ENCODE data around the gene FKBP1B. TPM values are rescaled to one million over a fixed set of nuclear protein-coding genes. Genes with fewer than 3 reads are reported as not detected.

FKBP1B gene
- total RNA-seq, 1 experiment from 2014 or later: 11.8 TPM

DNA sequence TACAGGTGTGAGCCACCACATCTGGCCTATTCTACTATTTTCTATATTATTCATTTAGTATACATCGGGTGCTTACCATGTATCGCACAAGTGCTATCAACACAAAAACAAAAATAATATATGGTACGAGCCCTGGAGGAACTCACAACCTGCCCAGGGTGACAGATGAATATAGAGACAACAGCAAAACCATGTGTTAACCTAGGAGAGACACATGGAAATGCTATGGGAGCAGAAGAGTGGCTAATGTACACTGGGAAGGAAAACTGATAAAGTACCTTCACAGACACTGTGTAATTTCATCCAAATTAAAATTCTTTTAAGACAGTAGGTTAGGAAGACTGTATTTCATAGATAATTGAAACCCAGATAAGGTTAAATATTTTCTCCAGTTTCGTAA lies 22.7 kb downstream of the FKBP1B start:
- POLR2A ChIA-PET: no interaction called here
- Histone ChIP-seq H4K20me1 (ENCODE audit: insufficient read depth) (no peaks in the 10 kb centered on the region), H3K27ac (ENCODE audit: low read depth, low read length) (no peak overlapping the region), H3K4me3 (replicated peaks in 1 of 2; ENCODE audit: low read depth in 1 of 2, low read length in 2 of 2) (no peak overlapping the region), H3K4me1 (ENCODE audit: control insufficient read depth in 1 of 2, insufficient read depth in 2 of 2, low read length in 2 of 2) (peaks cover 4 to 9% of the 10 kb centered on the region in 2 experiments; a peak in 3 of 4 replicates), H3K9me2 (ENCODE audit: insufficient read depth) (no peaks in the 10 kb centered on the region), H3K36me3 (ENCODE audit: control insufficient read depth in 1 of 2, insufficient read depth in 2 of 2, low read length in 2 of 2) (peaks cover 27 to 30% of the 10 kb centered on the region in 2 experiments; a peak in 3 of 4 replicates), H3K9ac (ENCODE audit: low read length) (no peak overlapping the region), H3K4me2 (ENCODE audit: low read length) (no peak overlapping the region), H2AFZ (ENCODE audit: low read depth, low read length, poor library complexity, severe bottlenecking) (no peak overlapping the region), H3K9me3 (ENCODE audit: control insufficient read depth in 1 of 2, insufficient read depth in 1 of 2, low read depth in 1 of 2, low read length in 2 of 2) (no peaks in the 10 kb centered on the region), H3K79me2 (ENCODE audit: insufficient read depth, low read length) (peaks cover 72% of the 10 kb centered on the region), H3K27me3 (ENCODE audit: insufficient read depth, low read length) (no peaks in the 10 kb centered on the region)
- CTCF ChIA-PET: no interaction called here
- DNase-seq (ENCODE audit: low read depth, low spot score): no peak
- no peak for ATAC-seq
- no TSS peak for BruUV-seq (replicated peaks)
- intact Hi-C loops (cut with micrococcal nuclease): no loop called here
- TF ChIP-seq TCF7L2 (IDR thresholded peaks at IDR 0.05; ENCODE audit: borderline replicate concordance, extremely low read depth, insufficient read depth, insufficient read length) (no peak), YY1 (IDR thresholded peaks at IDR 0.05; ENCODE audit: extremely low read depth, insufficient replicate concordance, low read depth, low read length) (no peak)
- RAD21 ChIA-PET (ENCODE audit: low non-redundant PET in 1 of 2, low total read pairs in 2 of 2, uncharacterized antibody in 2 of 2, unreplicated experiment in 2 of 2): interaction anchor here in 1 of 2 experiments (0.6 kb wide), 1 partner anchor 264 kb away, joined by 3 read pairs; no protein-coding TSS in a partner anchor

GRCh38 chr2:24073816-24074215 lies 24.3 kb downstream of the FKBP1B start:
- BruUV-seq (replicated peaks): no TSS peak
- no peak for DNase-seq (ENCODE audit: low read depth, low spot score)
- H3K36me3 ChIP-seq (ENCODE audit: control insufficient read depth in 1 of 2, insufficient read depth in 2 of 2, low read length in 2 of 2): peaks cover 24 to 25% of the 10 kb centered on the region in 2 experiments; a peak in 3 of 4 replicates
- no peaks in the 10 kb centered on the region for H3K9me2 ChIP-seq (ENCODE audit: insufficient read depth)
- no peak overlapping the region for H2AFZ ChIP-seq (ENCODE audit: low read depth, low read length, poor library complexity, severe bottlenecking)
- H3K9ac ChIP-seq (ENCODE audit: low read length): no peak overlapping the region
- H4K20me1 ChIP-seq (ENCODE audit: insufficient read depth): no peaks in the 10 kb centered on the region
- H3K4me1 ChIP-seq (ENCODE audit: control insufficient read depth in 1 of 2, insufficient read depth in 2 of 2, low read length in 2 of 2): peaks cover 4 to 15% of the 10 kb centered on the region in 2 experiments; a peak in 3 of 4 replicates
- intact Hi-C loops (cut with micrococcal nuclease): no loop called here
- POLR2A ChIA-PET: interaction anchor here (0.7 kb wide), 1 partner anchor 10 kb away, joined by 3 read pairs; the partner anchor contains the start of gene TP53I3
- no peaks in the 10 kb centered on the region for H3K9me3 ChIP-seq (ENCODE audit: control insufficient read depth in 1 of 2, insufficient read depth in 1 of 2, low read depth in 1 of 2, low read length in 2 of 2)
- H3K4me2 ChIP-seq (ENCODE audit: low read length): no peak overlapping the region
- peaks cover 71% of the 10 kb centered on the region for H3K79me2 ChIP-seq (ENCODE audit: insufficient read depth, low read length)
- no peak for TF ChIP-seq RAD21 (IDR thresholded peaks at IDR 0.05; ENCODE audit: low read depth)
- no peak overlapping the region for H3K4me3 ChIP-seq (replicated peaks in 1 of 2; ENCODE audit: low read depth in 1 of 2, low read length in 2 of 2)
- RAD21 ChIA-PET (ENCODE audit: low non-redundant PET in 1 of 2, low total read pairs in 2 of 2, uncharacterized antibody in 2 of 2, unreplicated experiment in 2 of 2): no interaction called here
- H3K27ac ChIP-seq (ENCODE audit: low read depth, low read length): no peak overlapping the region
- CTCF ChIA-PET: interaction anchor here (0.8 kb wide), 1 partner anchor 147 kb away, joined by 3 read pairs; the partner anchor contains the start of gene ATAD2B
- H3K27me3 ChIP-seq (ENCODE audit: insufficient read depth, low read length): no peaks in the 10 kb centered on the region
- ATAC-seq: no peak
